Activated T-cell treated with anti-CD3 and anti-CD28 coated beads for 48 hours (primary cell): ENCODE results near the gene MKKS.

Experiments
- DNase-seq: peaks from one replicate; pipeline ENCODE4 v3.0.0-alpha.2; 2020; ENCODE audit warnings: low read depth

MKKS gene

DNA sequence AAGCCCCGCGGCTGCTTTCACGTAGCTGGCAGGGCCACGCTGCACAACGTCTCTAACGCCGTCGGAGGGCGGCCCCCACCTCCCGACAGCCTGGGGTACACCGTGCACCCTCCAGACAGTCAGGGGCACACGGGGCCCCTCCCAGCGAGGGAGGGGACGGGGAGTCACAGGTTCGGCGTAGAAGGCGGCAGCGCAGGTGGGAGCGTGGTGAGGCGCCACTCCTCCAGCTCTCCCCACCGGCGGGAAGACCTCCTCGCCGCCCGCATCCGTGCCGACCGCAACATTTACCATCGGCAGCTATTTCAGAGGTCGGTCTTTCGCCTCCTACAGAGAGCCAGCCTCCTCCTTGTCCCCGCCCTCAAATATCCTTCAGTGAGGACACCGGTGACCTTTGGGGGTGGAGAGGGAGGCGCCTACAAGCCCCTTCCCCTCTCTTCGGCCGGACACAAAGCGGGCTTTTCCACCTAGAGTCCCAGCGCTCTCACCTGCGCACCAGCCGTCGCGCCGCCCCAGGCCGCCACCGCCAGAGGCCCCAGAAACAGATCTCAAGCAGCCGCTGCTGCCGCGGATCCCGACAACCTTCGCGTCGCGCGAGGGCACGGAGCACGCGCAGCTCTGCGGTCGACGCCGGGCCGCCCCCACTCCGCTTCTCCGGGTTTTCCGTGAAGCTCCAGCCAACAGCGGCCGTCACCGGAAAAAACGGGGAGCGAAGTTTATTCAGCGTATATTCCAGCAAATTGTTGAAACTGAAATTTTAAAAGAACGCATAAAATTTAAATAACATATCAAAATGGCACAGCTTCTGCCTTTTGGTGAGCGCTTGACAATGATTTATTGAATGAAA, at the start of gene MKKS:
TSS of gene MKKS (minus strand) at position 600 of the 844 bp plus-strand sequence. CDS start 20,708 bp downstream, outside the sequence.
- peak; percentile 83 for DNase-seq

DNA sequence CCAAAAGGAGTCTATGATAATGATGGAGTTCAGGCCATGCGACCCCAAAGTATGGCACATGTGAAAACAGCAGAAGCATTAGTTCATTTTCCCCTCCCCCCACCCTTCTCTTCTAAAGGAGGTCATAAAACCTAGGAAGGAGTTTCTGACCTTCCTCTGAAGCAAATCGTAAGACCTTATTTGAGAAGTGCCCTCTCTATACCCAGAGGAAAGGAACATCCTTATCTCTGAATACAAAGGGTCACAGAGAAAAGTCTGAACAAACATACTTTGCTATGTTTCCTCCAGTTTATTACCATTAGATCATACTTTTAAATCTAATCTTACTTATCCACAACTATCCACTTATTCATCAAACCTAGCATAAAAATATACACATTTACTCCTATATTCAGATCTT, 49.7 kb upstream of the MKKS start:
- no peak for DNase-seq

DNA sequence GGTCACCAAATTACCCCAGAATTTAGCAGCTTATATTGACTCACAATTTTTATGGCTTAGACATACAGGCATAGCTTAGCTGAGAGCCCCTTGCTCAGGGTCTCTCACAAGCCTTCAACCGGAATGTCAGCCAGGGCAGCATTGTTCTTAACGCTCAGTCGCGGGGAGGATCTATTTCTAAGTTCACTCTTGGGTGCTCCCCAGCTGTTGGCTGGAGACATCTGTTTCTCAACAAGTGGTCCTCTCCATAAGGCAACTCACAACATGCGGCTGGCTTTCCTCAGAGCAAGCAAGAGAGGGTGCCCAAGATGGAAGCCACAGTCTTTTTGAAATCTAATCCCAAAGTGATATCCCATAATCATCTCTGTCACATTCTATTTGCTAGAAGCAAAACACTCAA, 47.7 kb upstream of the MKKS start:
- DNase-seq = no peak

DNA sequence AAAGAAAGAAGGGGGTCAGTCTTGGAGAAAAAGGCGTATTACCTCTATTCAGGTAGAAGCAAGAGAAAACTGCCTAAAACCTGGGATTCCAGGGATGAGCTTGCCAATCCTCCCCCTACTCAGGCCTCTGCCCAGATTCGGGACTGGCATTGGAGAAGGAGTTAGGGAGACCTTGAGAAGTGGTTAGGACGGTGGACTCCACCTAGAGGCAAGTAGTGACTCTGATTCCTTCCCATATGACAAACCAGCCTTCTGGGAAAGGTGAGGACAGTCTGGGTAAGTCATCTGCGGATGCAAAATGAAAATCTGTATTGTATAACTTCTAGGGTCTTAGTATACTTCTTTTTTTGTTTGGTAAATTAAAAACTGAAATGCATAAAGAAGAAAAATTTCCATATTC, 44.9 kb upstream of the MKKS start:
- no peak for DNase-seq

DNA sequence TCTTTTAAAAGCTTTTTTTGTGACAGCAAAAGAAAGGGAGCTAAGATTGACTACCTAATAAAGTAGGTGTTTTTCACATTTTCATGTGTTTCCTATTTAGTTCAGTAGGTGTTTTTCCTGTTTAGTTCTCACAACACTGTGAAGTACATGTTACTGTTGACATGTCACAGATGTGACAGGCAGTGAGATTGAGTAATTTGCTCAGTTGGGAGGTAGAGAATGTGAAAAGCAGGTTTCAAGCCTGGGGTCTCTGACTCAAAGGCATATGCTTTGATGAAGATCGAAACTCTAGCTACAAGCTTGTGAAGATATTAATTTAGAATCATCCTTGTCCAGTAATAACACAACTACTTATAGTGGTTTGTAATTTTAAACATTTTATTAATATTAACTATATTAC, 44.2 kb upstream of the MKKS start:
- no peak for DNase-seq

DNA sequence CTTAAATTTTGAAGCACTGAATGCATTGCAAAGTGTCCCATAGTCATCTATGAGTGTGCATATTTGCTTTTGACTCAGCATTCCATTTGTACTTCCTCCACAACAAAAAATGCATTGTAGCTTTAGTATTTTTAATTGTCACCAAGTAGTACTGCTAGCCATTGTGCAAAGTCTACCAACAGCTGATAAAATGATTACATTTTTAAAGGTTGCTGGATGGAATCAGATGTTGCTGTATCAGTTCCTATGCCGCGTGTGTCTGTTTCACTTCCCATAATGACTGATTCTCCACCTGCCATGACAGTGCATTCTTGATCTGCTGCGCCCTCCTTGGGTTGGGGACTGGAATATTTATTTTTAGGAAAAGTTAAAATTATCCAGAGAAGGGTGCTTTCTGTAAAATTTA, 42.3 kb upstream of the MKKS start:
- no peak for DNase-seq

DNA sequence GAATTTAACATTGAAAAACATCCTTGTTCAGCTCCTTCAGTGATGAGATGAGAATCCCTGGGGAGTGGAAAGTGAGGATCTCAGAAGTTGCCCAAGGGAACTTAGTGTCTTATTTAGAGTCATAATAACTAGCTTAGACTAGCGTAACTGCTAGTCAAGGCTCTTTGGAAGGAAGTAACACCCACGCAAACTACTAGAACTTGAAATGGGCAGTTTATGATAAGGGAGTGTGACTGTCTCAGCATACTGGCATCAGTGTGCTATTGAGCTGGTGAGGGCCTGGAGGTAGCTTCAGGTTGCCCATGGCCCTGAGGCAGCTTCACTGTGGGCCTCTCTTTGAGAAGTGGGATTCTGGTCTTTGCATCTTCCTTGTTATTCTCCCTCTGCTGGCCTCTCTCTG, 41.2 kb upstream of the MKKS start:
- DNase-seq = no peak

DNA sequence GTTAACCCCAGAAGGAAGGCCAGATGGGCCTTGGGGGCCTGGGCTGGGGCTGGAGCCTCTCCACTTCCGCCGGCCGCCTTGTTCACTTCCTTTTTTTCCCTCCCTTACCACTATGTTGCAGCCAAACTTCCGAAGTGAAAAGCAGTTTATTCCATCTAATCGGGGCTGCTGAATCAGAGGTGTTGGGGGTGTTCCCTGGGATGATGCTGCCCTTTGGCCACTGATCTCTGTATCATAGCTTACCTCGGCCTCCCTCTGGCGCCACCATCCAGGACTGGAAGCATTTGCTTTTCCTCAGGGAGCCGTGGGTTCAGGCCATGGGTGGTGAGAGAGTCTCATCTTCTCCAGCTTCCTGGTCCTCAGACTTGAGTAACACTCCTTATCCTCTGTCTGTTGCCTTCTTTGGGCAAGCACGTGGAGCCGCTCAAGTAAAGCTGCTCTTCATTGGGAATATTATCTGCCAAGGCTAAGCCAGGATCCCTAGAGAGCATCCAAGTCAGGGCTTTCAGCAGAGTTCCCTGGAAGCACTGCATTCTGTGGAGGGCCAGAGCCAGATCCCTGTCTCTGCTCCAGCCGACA, 40.7 kb upstream of the MKKS start:
- DNase-seq = no peak

DNA sequence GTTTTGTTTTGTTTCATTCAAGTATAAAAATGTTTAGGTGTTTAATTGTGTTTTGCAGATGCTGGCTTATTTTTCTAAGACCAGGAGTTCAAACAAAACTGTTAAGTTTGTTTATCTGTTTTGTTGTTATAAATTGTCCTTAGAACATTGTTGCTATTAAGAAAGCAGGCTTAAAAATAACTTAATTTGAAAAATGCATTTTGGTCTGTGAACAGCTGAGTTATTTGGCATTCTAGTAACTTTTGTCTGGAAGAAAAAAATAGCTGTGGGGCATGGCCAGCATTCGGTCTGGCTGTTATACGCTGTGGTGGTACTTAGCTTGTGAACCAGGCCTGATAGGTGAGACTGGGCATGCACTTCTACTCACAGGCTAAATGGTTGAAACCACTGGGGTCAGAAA, 38.8 kb upstream of the MKKS start:
- no peak for DNase-seq

DNA sequence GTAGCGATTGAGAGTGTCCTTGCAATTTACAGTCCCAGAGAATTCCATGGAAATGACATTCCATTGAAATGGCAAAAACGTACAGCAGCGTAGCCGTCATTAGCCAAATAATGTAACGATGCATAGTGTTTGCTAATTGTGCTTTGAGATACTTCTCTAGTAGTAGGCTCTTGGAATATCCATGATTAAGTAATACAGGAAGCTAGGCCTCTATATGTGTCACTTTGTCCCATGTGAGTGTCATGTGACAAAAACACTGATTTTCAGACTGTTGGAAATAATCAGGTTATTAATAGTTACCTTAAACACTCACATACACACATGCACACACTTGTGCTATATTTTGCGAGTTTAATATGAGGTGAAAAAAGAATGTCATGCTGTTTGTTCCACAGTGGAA, 36.3 kb upstream of the MKKS start:
- DNase-seq = no peak

DNA sequence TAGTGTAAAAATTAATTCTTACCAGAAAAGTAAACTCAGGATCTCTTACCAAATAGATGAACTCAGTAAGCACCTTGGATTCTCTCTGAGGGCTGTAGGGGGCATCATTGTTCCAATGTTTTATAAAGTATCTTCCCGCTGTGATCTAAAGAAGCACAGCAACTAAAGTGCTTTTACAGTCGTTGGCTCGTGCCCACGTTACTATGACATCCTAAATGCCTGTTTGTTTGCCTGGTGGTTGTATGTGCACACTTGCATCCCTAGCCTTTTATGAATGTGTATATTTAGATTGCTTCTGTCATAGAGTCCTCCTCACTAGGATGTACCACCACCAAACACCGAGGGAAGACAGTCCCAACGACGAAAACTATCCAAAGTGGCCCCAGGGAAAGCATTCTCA, 35.6 kb upstream of the MKKS start:
- DNase-seq = no peak

DNA sequence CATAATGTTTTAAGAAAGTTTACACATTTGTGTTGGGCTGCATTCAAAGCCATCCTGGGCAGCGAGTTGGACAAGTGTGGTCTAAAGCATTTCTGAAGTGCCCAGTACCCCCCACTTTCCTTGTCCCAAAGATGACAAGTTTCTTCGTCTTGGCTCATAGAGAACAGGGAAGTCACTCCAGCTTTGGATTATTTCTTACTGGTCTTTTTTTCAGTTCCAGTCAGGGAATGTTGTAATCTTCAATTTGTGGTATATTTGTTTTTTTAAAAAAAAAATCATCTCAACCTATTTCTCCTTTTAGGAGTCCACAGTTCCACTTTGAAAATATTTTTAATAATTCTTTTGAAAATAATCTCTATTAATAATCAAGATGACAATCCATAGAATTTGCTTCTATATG, 35.0 kb upstream of the MKKS start:
- no peak for DNase-seq

DNA sequence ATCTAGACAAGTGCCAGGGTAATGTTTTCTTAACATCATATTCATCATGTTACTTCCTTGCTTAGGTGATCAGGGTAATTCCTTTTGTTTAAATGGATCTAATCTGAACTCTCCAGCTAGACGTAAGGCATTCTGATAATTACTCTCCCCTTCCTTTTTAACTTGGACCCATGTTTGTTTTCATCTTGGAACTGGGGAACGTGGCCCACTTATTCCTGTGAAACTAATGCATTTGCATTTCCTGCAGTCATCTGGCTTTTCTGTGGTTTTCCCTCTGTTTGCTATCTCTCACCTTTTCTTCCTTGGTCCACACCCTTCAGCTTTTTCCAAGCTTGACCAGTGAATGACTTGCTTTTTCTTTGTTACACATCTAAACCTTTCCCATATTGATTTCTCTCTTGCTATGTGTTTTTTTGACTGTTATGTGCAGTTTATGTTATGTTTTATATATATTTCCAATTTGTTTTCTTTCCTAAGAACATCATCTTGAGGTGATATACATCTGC, 34.4 kb upstream of the MKKS start:
- no peak for DNase-seq

DNA sequence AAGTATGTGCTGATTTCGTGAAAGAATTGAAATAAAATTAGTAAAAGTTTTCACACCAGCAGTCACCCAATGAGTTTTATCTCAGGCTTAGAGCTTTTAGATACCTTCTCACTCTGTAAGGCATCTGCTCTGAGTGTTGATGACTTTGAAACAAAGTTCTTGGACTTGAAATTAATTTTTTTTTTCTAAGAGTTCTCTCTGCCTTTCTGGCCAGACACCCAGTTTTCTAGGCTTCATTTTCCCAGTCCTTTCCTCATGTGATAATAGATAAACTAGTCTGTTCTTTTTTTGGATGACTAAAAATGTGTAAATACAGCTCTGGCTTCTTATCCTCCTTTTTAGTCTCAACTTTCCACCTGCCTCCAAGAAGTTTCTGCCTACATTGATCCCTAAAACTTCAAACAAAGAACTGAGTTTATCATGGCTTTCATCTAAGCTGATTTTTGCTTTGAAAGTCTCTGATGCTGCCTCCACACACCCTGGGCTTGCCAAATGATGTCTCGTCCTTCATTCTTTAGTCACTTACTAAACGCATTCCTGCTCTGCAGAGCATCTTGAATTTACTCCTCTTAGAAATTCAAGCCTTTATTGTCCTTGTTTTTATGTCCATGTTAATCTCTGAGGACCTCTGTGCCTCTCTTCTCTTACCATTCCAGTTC, 33.8 kb upstream of the MKKS start:
- DNase-seq = no peak

DNA sequence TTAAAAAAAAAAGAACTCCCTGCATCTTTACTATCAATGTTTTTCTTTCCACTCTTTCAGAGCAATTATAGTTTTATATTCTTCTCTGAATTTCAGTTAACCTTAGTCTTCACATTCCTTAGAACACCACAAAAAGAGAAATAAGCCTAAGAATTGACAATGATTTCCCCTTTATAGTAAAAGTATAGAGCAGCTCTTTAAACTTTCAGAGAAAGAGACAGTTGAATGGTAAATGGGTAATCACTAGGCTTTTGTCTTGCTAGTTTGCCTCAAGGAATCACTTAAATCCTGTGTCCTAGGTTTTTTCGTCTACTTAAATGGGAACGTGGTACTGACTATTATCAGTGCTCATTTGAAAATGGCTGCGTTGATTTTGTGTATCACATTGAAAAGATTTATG, 32.8 kb upstream of the MKKS start:
- no peak for DNase-seq

DNA sequence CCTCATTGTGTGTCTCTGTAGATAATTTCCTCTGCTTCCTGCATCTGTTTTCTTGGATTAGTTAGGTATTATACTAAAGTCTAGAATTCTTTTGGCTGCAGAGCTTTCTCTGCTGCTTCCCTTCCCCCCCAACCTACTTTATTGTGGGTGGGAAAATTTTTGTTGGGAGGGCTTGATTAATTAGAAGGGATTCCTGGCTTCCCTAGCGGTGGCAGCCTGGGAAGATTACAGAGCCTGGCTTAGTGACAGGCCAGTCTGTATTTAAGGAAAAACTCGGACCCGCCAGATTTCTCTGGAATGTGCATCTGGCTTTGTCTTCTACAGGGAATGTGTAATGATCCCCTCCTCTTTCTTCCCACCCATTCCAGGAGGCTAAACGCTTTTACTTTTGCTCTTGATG, 32.3 kb upstream of the MKKS start:
- no peak for DNase-seq

DNA sequence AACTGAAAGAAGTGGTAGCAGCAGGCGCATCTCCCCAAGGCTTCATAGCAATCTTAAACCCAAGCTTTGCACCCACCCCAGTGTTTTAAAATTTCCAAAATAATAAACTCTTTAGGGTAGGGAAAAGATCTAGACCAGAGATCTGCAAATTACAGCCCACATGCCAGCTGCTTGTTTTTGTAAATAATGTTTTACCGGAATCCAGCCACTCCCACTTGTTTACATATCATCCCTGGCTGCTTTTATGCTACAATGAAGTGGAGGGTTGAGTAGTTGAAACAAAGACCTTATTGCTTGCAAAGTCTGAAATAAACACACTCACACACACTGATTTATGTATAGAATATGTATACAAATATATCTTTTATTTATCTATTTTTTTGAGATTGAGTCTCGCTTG, 31.1 kb upstream of the MKKS start:
- no peak for DNase-seq

DNA sequence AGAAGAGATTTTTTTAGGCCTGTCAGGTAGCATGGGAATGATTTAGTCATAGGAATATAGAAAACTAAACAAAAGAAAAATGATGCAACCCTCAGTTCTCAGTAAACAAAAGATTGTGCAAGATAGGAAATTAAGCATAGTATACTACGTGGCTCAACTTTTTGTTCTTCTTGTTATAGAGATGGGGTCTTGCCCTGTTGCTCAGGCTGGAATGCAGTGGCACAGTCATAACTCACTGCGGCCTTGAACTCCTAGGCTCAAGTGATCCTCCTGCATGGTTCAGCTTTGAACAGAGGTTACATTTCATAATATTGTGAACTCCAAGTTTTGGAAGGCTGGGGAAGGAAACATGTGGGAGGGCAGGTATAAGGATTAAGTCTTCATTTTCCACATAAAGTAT, 29.6 kb upstream of the MKKS start:
- DNase-seq = no peak

DNA sequence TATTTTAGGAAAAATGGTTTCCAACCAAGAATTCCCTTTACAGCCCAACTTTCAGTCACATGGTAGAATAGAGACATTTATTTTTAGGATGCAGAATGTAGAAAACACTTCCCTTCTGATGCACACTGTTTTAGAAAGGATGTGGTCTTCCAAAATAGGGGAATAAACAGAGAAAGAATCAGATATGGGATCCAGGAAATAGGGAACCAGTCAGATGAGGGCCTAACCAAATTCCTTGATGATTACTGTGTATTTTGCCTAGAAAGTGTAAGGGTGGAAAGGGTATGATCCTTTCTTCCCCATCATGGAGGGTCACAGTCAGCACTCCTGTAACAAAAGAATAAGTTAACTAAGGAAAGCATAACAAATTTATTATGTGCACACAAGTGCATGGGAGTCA, 28.5 kb upstream of the MKKS start:
- DNase-seq = no peak

DNA sequence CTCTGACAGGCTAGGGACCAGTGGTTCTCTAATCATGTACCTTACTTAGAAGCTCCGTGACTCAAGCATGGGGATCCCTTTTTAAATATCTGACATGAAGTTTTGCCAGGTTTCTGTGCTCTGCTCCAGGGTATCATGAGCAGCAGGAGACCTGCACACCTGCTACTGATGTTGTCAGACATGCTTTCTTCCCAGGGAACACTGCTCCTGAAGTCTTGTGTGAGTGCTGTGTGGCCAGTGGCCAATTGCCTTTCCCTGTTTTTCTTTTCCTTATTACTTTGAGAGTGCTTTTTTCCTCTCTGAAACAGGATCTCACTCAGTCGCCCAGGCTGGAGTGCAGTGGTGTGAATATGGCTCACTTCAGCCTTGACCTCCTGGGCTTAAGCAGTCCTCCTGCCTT, 27.5 kb upstream of the MKKS start:
- no peak for DNase-seq

DNA sequence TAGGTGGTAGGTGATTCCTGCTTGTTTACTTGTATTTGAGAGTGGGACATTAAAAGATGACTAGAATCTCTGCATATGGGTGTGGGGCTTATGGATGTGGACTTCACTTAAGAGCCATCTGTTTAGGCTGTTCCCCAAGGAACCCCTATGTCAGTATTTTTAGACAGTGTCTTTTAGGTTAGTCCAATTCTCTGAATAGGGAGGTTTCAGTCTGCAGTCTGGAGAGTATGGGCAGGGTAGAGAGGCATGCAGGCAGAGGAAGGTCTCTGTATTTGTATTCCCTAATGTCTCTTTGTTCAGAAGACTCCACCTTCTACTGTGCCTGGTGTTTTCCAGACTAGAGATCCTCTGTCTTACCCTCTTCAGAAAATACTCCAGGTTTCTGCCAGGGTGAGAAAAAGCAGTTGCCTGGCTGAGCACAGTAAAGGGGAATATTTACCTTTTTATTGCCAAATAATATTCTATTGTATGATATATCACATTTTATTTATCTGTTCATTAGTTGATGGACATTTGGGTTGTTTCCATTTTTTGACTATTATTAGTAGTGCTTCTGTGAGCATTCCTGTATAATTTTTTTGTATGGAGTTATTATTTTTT, 20.2 kb upstream of the MKKS start:
- DNase-seq = no peak

DNA sequence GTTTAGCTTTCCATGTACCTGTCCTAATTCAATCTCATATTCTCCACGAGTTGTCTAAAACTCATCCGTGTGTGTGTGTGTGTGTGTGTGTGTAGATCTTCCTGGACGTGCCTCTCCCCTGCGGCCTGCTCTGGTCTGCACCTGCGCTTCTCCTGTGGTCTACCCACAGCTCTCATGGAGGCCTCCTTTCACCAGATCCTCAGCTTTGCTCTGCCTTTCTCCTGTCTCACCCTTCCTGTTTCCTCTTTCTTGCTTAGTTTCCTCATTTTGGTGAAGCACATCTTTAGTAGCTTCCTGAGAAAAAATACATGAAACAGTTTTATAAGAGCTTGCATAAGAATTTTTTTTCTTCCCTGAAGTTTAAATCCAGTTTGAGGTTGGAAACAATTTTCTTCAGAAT, 19.2 kb upstream of the MKKS start:
- DNase-seq = no peak

DNA sequence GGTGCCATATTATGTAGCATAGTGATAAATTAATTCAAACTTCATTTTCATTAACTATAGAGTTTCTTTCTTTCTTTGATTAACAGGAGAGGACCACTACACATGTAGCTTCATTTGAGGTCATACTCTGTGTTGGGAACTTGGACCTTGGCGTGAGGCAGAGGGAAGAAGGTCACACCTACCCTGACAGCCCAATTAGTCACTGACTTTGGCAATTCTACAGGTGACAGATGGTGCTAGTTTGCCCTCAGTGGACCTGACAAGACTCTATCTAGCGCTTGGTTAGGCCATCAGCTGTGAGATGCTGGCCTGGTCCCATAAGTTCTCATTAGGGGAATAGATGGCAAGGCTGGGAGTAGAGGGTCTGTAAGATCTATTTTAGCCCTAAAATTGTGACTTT, 15.2 kb upstream of the MKKS start:
- no peak for DNase-seq
